MCF 10A (cell line): ENCODE results near the gene CALD1. TPM values are rescaled to one million over a fixed set of nuclear protein-coding genes. Genes with fewer than 3 reads are reported as not detected.

Source experiments
- BruUV-seq: library from RNA; stranded (reverse); fragments of 400-500 nt; replicated peaks from 2 replicates; lab custom pipeline; 2021; lab: Mats Ljungman, UMichigan
- CTCF ChIA-PET: fragments of 300-600 bp; sonication (Branson Sonifier 250); formaldehyde crosslinking; extraction: SDS; loops from one replicate; lab custom pipeline; 2021; ENCODE audit warnings: antibody characterized with exemption, inconsistent platforms; lab: Yijun Ruan, JAX
- POLR2A ChIA-PET: fragments of 300-600, 350-650 bp; sonication (Branson Sonifier 250); formaldehyde crosslinking; extraction: SDS; loops from one replicate; lab custom pipeline; 2020; ENCODE audit warnings: antibody characterized with exemption, inconsistent platforms; lab: Yijun Ruan, JAX
- DNase-seq: peaks from one replicate; pipeline ENCODE4 v3.0.0-alpha.2; 2018; ENCODE audit not compliant: unreplicated experiment
- H3K27ac Mint-ChIP-seq: one replicate; pipeline ENCODE4 v1.8.0; 2022; ENCODE audit warnings: mild to moderate bottlenecking, low read depth, mixed read lengths; ENCODE audit not compliant: unreplicated experiment
- H3K27me3 Mint-ChIP-seq: one replicate; pipeline ENCODE4 v1.8.0; 2022; ENCODE audit warnings: mixed read lengths; ENCODE audit not compliant: insufficient read depth, unreplicated experiment
- H3K36me3 Mint-ChIP-seq: one replicate; pipeline ENCODE4 v1.8.0; 2022; ENCODE audit warnings: mild to moderate bottlenecking, moderate library complexity, mixed read lengths; ENCODE audit not compliant: insufficient read depth, unreplicated experiment
- H3K4me1 Mint-ChIP-seq: one replicate; pipeline ENCODE4 v1.8.0; 2022; ENCODE audit warnings: mixed read lengths; ENCODE audit not compliant: insufficient read depth, unreplicated experiment
- H3K4me3 Mint-ChIP-seq: one replicate; pipeline ENCODE4 v1.8.0; 2022; ENCODE audit warnings: mild to moderate bottlenecking, moderate library complexity, mixed read lengths; ENCODE audit not compliant: unreplicated experiment
- H3K9me3 Mint-ChIP-seq: one replicate; pipeline ENCODE4 v1.8.0; 2022; ENCODE audit warnings: mixed read lengths; ENCODE audit not compliant: unreplicated experiment
- intact Hi-C: fragments of 100-400 bp; cut with micrococcal nuclease; formaldehyde crosslinking; loops from 2 replicates; pipeline ENCODE4 v1.14.1; 2022
- total RNA-seq: library from RNA; stranded (reverse); gene quantifications from 2 replicates; pipeline ENCODE4 v1.2.3, GENCODE V29; 2022
- TF ChIP-seq, protein P1 (sequence below): fragments of 200-600 bp; IDR thresholded peaks from one replicate; pipeline ENCODE4 v1.8.0; 2022; ENCODE audit warnings: antibody characterized with exemption, mild to moderate bottlenecking; ENCODE audit not compliant: unreplicated experiment

CALD1 gene
- total RNA-seq, 1 experiment from 2014 or later: 183 TPM

DNA sequence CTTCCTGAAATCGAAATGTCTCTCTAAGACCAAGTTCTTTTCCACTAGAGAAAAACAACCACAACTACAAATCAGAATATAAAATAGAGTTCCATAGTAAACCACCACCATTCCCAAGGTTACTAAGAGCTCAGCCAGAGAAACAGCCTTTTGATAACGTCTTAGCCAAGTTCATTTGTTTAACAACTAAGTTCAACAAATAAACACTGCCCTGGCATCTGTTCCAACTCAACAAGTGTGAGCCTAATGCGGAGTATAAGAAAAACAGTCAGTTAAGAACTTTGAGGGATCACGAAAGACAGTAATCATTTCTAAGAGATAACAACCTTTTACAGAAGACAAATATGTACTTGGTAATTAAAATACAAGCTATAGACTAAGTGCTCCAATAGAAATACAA is 77.3 kb downstream of the CALD1 start:
- CTCF ChIA-PET: interaction anchor here (0.9 to 1.2 kb wide), 2 partner anchors 11 to 107 kb away, joined by 3 to 7 read pairs; no protein-coding TSS in a partner anchor

DNA sequence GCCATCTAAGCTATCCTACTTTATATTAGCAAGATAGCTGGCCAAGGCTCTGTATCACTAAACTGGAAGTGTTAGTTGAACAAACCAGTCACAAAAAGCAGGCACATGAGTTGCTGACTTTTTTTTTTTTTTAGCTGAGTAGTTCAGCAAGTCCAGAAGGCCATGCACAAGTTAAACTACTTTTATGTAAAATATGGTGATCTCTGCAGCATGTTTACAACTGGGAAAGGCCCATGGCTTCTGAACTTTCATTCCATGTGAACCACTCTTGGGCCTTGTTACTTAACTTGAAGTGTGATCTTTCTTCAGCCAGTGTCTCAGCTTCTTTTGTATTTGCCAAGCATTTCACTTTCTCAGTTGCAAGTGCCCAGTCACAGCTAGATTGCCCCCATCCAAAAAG is 78.5 kb downstream of the CALD1 start:
- CTCF ChIA-PET: interaction anchor here (0.6 to 0.8 kb wide), 5 partner anchors 11 to 504 kb away, joined by 3 to 7 read pairs (median 3); partner anchors contain the start of gene AGBL3
- Mint-ChIP-seq H3K4me3 (no peak overlapping the region), H3K36me3 (no peaks in the 10 kb centered on the region), H3K27ac (no peak overlapping the region), H3K9me3 (no peaks in the 10 kb centered on the region), H3K27me3 (no peaks in the 10 kb centered on the region), H3K4me1 (no peaks in the 10 kb centered on the region)
- no TSS peak for BruUV-seq
- intact Hi-C loops: no loop called here
- TF ChIP-seq, protein P1, sequence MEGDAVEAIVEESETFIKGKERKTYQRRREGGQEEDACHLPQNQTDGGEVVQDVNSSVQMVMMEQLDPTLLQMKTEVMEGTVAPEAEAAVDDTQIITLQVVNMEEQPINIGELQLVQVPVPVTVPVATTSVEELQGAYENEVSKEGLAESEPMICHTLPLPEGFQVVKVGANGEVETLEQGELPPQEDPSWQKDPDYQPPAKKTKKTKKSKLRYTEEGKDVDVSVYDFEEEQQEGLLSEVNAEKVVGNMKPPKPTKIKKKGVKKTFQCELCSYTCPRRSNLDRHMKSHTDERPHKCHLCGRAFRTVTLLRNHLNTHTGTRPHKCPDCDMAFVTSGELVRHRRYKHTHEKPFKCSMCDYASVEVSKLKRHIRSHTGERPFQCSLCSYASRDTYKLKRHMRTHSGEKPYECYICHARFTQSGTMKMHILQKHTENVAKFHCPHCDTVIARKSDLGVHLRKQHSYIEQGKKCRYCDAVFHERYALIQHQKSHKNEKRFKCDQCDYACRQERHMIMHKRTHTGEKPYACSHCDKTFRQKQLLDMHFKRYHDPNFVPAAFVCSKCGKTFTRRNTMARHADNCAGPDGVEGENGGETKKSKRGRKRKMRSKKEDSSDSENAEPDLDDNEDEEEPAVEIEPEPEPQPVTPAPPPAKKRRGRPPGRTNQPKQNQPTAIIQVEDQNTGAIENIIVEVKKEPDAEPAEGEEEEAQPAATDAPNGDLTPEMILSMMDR: no peak
- DNase-seq: no peak
- POLR2A ChIA-PET: interaction anchor here (0.6 kb wide), 2 partner anchors 62 to 171 kb away, joined by 3 read pairs; no protein-coding TSS in a partner anchor

More for the DNA sequence above, 77.3 kb downstream of the CALD1 start:
- DNase-seq: no peak
- Mint-ChIP-seq H3K36me3 (no peaks in the 10 kb centered on the region), H3K4me3 (no peak overlapping the region), H3K4me1 (no peaks in the 10 kb centered on the region), H3K9me3 (no peaks in the 10 kb centered on the region), H3K27ac (no peak overlapping the region), H3K27me3 (no peaks in the 10 kb centered on the region)
- TF ChIP-seq, protein P1: no peak
- intact Hi-C loops: no loop called here
- POLR2A ChIA-PET: interaction anchor here (0.9 to 1.6 kb wide), 2 partner anchors 22 to 29 kb away, joined by 5 to 6 read pairs; no protein-coding TSS in a partner anchor
- no TSS peak for BruUV-seq

DNA sequence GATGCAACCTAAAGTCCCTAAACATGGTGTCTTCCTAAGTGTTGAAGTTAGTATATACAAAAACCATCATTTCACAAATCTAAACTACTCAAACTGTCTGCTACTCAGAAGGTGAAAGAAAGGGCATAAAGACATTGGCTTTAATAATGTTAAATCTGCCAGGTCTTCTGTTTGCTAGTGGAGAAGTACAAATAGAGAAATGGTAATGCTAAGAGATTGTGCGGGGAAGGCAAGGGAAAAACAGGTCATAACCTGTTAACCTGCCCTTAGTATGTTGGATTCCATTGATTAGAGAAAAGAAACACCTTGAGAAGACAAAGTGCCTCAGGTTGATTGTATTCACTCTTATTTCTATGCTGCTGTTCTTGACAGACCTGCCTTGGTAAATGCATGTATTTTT is 80.3 kb downstream of the CALD1 start:
- CTCF ChIA-PET: interaction anchor here (0.7 kb wide), 1 partner anchor 164 kb away, joined by 3 read pairs; no protein-coding TSS in a partner anchor
- no TSS peak for BruUV-seq
- DNase-seq: no peak
- no peaks in the 10 kb centered on the region for H3K9me3 Mint-ChIP-seq
- POLR2A ChIA-PET: no interaction called here
- TF ChIP-seq, protein P1: no peak
- H3K4me3 Mint-ChIP-seq: no peak overlapping the region
- H3K27ac Mint-ChIP-seq: no peak overlapping the region
- H3K4me1 Mint-ChIP-seq: peaks cover 1% of the 10 kb centered on the region
- intact Hi-C loops: no loop called here
- no peaks in the 10 kb centered on the region for H3K27me3 Mint-ChIP-seq
- H3K36me3 Mint-ChIP-seq: no peaks in the 10 kb centered on the region

DNA sequence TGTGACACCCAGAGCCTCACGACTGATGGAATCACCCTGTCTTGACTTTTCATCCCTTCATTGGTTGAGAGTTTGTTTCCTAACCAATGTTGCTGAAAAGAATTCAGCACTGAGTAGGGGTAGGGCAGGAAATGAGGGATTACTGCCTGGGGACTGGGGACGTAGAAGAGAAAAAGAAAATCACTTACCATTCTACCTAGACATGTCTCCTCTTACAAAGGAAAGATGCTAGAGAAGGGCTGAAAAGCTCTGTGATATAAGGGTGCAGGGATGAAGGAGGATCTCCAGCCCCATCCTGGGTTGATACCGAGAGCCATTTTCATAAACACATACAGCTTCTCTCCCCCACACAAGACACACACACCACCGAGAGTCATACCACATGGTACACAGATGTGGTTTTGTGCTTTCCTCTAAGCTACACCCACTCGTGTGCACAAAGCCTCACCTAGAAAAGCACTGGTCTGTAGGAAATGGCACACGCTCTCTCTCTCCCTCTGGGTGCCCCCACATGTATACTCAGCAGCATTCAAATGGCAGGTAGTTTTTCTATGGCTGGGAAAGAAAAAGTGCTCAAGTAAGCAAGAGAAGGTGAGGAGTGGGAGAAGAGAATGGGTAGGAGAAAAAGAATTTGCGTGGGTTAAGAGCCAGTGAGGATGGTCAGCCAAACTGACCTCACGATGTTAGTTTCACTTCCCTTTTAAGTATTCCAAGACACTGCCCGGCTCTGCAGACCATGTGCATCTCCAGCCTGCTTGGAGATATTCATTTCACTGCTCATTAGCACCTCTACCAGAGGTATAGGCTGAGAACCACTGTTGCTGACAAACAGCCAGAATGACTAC is 85.8 kb downstream of the CALD1 start:
- TF ChIP-seq, protein P1: no peak
- DNase-seq: no peak
- ChIA-PET POLR2A (interaction anchor here (0.6 kb wide), 1 partner anchor 242 kb away, joined by 4 read pairs; no protein-coding TSS in a partner anchor), CTCF (no interaction called here)
- peaks cover 8% of the 10 kb centered on the region for H3K4me1 Mint-ChIP-seq
- no peak overlapping the region for H3K4me3 Mint-ChIP-seq
- intact Hi-C loops: no loop called here
- BruUV-seq: no TSS peak
- no peaks in the 10 kb centered on the region for H3K9me3 Mint-ChIP-seq
- H3K27me3 Mint-ChIP-seq: no peaks in the 10 kb centered on the region
- no peak overlapping the region for H3K27ac Mint-ChIP-seq
- peaks cover 10% of the 10 kb centered on the region for H3K36me3 Mint-ChIP-seq
